ENCODE results near the gene KANSL1.

KANSL1 gene

GRCh38 chr17:46082257-46082656, 111.0 kb downstream of the KANSL1 start:
- no peak overlapping the region for H3K27ac ChIP-seq (ENCODE audit: low read depth, low read length)
- H3K4me3 ChIP-seq (ENCODE audit: insufficient read depth, low read length, poor library complexity, severe bottlenecking): no peak overlapping the region
- peaks cover 5% of the 10 kb centered on the region; the same call in 1 of the 2 replicates for H3K36me3 ChIP-seq (ENCODE audit: low read length)
- H3F3A ChIP-seq (ENCODE audit: insufficient read depth): 0 out of 2 replicates have a peak, but pooled peaks cover 5% of the 10 kb centered on the region
- H3K27me3 ChIP-seq (ENCODE audit: low read length): no peaks in the 10 kb centered on the region
- no peak for TF ChIP-seq CTCF (IDR thresholded peaks at IDR 0.05; ENCODE audit: insufficient read depth, low read length, poor library complexity, severe bottlenecking)
- TF ChIP-seq EZH2phosphoT487 (conservative IDR thresholded peaks at IDR 0.05; ENCODE audit: low read length): no peak
- H3K9me2 ChIP-seq (replicated peaks; ENCODE audit: insufficient read depth, low read length): no peaks in the 10 kb centered on the region
- 0 out of 2 replicates have a peak, but pooled peaks cover 12% of the 10 kb centered on the region for H4K20me1 ChIP-seq (ENCODE audit: low read depth, low read length)
- H3K79me2 ChIP-seq (ENCODE audit: insufficient read depth, low read length): peaks cover 43% of the 10 kb centered on the region
- H3K9me3 ChIP-seq (ENCODE audit: insufficient read depth, low read length): no peaks in the 10 kb centered on the region
- no peak overlapping the region for H3K4me2 ChIP-seq (ENCODE audit: low read depth, low read length, poor library complexity, severe bottlenecking)
- H2AFZ ChIP-seq (ENCODE audit: low read depth, low read length, severe bottlenecking): no peak overlapping the region
- no peak overlapping the region for H3K9ac ChIP-seq (ENCODE audit: low read length)

DNA sequence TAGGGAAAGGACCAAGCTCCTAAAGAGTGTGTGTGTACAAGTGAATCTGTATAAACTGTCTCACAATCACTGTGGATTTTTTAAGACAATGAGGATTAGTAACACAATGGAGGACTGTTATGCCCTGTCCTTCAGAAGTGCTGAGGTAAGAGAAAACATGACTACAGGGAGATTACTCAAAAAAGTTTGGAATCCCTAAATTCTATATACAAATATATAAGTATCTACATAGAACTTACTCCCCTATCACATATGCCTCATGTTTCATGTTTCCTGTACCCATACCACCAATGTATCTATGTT, 112.3 kb downstream of the KANSL1 start:
- Histone ChIP-seq H3K27ac (ENCODE audit: low read depth, low read length) (no peak overlapping the region), H3K79me2 (ENCODE audit: insufficient read depth, low read length) (peaks cover 31% of the 10 kb centered on the region), H3K36me3 (ENCODE audit: low read length) (peaks cover 5% of the 10 kb centered on the region; the same call in 1 of the 2 replicates), H4K20me1 (ENCODE audit: low read depth, low read length) (0 out of 2 replicates have a peak, but pooled peaks cover 7% of the 10 kb centered on the region), H3K9me3 (ENCODE audit: insufficient read depth, low read length) (no peaks in the 10 kb centered on the region), H3K4me2 (ENCODE audit: low read depth, low read length, poor library complexity, severe bottlenecking) (no peak overlapping the region), H3K27me3 (ENCODE audit: low read length) (no peaks in the 10 kb centered on the region), H3K9me2 (replicated peaks; ENCODE audit: insufficient read depth, low read length) (no peaks in the 10 kb centered on the region), H2AFZ (ENCODE audit: low read depth, low read length, severe bottlenecking) (no peak overlapping the region), H3F3A (ENCODE audit: insufficient read depth) (0 out of 2 replicates have a peak, but pooled peaks cover 5% of the 10 kb centered on the region), H3K4me3 (ENCODE audit: insufficient read depth, low read length, poor library complexity, severe bottlenecking) (no peak overlapping the region), H3K9ac (ENCODE audit: low read length) (no peak overlapping the region)
- TF ChIP-seq CTCF (IDR thresholded peaks at IDR 0.05; ENCODE audit: insufficient read depth, low read length, poor library complexity, severe bottlenecking): no peak
- no peak for TF ChIP-seq EZH2phosphoT487 (conservative IDR thresholded peaks at IDR 0.05; ENCODE audit: low read length)

GRCh38 chr17:46080118-46081017, 112.9 kb downstream of the KANSL1 start:
- Histone ChIP-seq H3K4me3 (ENCODE audit: insufficient read depth, low read length, poor library complexity, severe bottlenecking) (no peak overlapping the region), H2AFZ (ENCODE audit: low read depth, low read length, severe bottlenecking) (no peak overlapping the region), H3F3A (ENCODE audit: insufficient read depth) (0 out of 2 replicates have a peak, but pooled peaks cover 5% of the 10 kb centered on the region), H3K4me2 (ENCODE audit: low read depth, low read length, poor library complexity, severe bottlenecking) (no peak overlapping the region), H3K9me2 (replicated peaks; ENCODE audit: insufficient read depth, low read length) (no peaks in the 10 kb centered on the region), H3K27ac (ENCODE audit: low read depth, low read length) (no peak overlapping the region), H3K27me3 (ENCODE audit: low read length) (no peaks in the 10 kb centered on the region), H3K9me3 (ENCODE audit: insufficient read depth, low read length) (no peaks in the 10 kb centered on the region), H3K79me2 (ENCODE audit: insufficient read depth, low read length) (peaks cover 27% of the 10 kb centered on the region), H4K20me1 (ENCODE audit: low read depth, low read length) (0 out of 2 replicates have a peak, but pooled peaks cover 7% of the 10 kb centered on the region), H3K9ac (ENCODE audit: low read length) (no peak overlapping the region), H3K36me3 (ENCODE audit: low read length) (peaks cover 5% of the 10 kb centered on the region; the same call in 1 of the 2 replicates)
- TF ChIP-seq CTCF (IDR thresholded peaks at IDR 0.05; ENCODE audit: insufficient read depth, low read length, poor library complexity, severe bottlenecking) (no peak), EZH2phosphoT487 (conservative IDR thresholded peaks at IDR 0.05; ENCODE audit: low read length) (no peak)

Data from SU-DHL-6 (cell line).